SU-DHL-6 (cell line): ENCODE results near the gene ERN1.

ENCODE experiments used
- H2AFZ ChIP-seq: fragments of 200-600 bp; sonication (generic); 2 replicates; pipeline ENCODE4 v1.6.1; 2014; ENCODE audit warnings: low read depth, mild to moderate bottlenecking, moderate library complexity, mixed read lengths, antibody characterized with exemption, low read length; ENCODE audit not compliant: severe bottlenecking
- H3F3A ChIP-seq: fragments of 200-600 bp; shearing (Covaris generic); 2 replicates; pipeline ENCODE4 v1.6.0; 2016; ENCODE audit warnings: antibody characterized with exemption, mild to moderate bottlenecking; ENCODE audit not compliant: insufficient read depth
- H3K27ac ChIP-seq: fragments of 200-600 bp; sonication (generic); 2 replicates; pipeline ENCODE4 v1.5.1; 2016; ENCODE audit warnings: low read depth, mild to moderate bottlenecking, low read length, moderate library complexity, mixed read lengths
- H3K27me3 ChIP-seq: fragments of 200-600 bp; sonication (generic), shearing (Covaris generic); 2 replicates; pipeline ENCODE4 v1.6.0; 2014; ENCODE audit warnings: mild to moderate bottlenecking, low read length
- H3K36me3 ChIP-seq: fragments of 200-600 bp; sonication (generic); 2 replicates; pipeline ENCODE4 v1.6.1; 2014; ENCODE audit warnings: mild to moderate bottlenecking, low read length, mixed read lengths
- H3K4me2 ChIP-seq: fragments of 300-600, 200-600 bp; shearing (Covaris generic), sonication (generic); 2 replicates; pipeline ENCODE4 v1.6.0; 2014; ENCODE audit warnings: low read length, low read depth, mild to moderate bottlenecking; ENCODE audit not compliant: poor library complexity, severe bottlenecking
- H3K4me3 ChIP-seq: fragments of 200-600 bp; sonication (generic); 2 replicates; pipeline ENCODE4 v1.5.1; 2014; ENCODE audit warnings: antibody characterized with exemption, low read length, mild to moderate bottlenecking, mixed read lengths; ENCODE audit not compliant: insufficient read depth, poor library complexity, severe bottlenecking
- H3K79me2 ChIP-seq: fragments of 200-600 bp; sonication (generic); 2 replicates; pipeline ENCODE4 v1.6.1; 2014; ENCODE audit warnings: mild to moderate bottlenecking, low read length, moderate library complexity; ENCODE audit not compliant: insufficient read depth
- H3K9ac ChIP-seq: fragments of 200-600 bp; sonication (generic); 2 replicates; pipeline ENCODE4 v1.7.0; 2014; ENCODE audit warnings: mild to moderate bottlenecking, low read length
- H3K9me2 ChIP-seq: fragments of 200-600 bp; sonication (generic); replicated peaks from 2 replicates; pipeline ENCODE4 v1.6.1; 2014; ENCODE audit warnings: low read length; ENCODE audit not compliant: insufficient read depth
- H3K9me3 ChIP-seq: fragments of 200-600 bp; sonication (generic); 2 replicates; pipeline ENCODE4 v1.6.1; 2014; ENCODE audit warnings: low read length, mixed read lengths; ENCODE audit not compliant: insufficient read depth
- H4K20me1 ChIP-seq: fragments of 200-600 bp; sonication (generic); 2 replicates; pipeline ENCODE4 v1.6.1; 2014; ENCODE audit warnings: low read depth, mild to moderate bottlenecking, antibody characterized with exemption, low read length, moderate library complexity, mixed read lengths
- EZH2phosphoT487 ChIP-seq: fragments of 200-600 bp; sonication (generic), shearing (Covaris generic); conservative IDR thresholded peaks from 2 replicates; pipeline ENCODE4 v1.6.1; 2018; ENCODE audit warnings: mild to moderate bottlenecking, antibody characterized with exemption, low read length, moderate library complexity, mixed read lengths
- TF ChIP-seq, protein P1 (sequence below): fragments of 200-600 bp; sonication (generic); IDR thresholded peaks from one replicate; pipeline ENCODE4 v1.5.1; 2017; ENCODE audit warnings: antibody characterized with exemption, mild to moderate bottlenecking, low read length, moderate library complexity; ENCODE audit not compliant: insufficient read depth, poor library complexity, severe bottlenecking

Gene ERN1

GRCh38 chr17:64166876-64167275 is 36.9 kb upstream of the ERN1 start:
- Histone ChIP-seq H2AFZ (no peak overlapping the region), H3K9me3 (no peaks in the 10 kb centered on the region), H3K4me3 (no peak overlapping the region), H3K27ac (no peak overlapping the region), H3F3A (no peaks in the 10 kb centered on the region), H3K9ac (no peak overlapping the region), H3K36me3 (no peaks in the 10 kb centered on the region), H3K79me2 (no peaks in the 10 kb centered on the region), H3K9me2 (no peaks in the 10 kb centered on the region), H3K4me2 (no peak overlapping the region), H4K20me1 (no peaks in the 10 kb centered on the region), H3K27me3 (no peaks in the 10 kb centered on the region)
- no peak for TF ChIP-seq EZH2phosphoT487
- TF ChIP-seq, protein P1, sequence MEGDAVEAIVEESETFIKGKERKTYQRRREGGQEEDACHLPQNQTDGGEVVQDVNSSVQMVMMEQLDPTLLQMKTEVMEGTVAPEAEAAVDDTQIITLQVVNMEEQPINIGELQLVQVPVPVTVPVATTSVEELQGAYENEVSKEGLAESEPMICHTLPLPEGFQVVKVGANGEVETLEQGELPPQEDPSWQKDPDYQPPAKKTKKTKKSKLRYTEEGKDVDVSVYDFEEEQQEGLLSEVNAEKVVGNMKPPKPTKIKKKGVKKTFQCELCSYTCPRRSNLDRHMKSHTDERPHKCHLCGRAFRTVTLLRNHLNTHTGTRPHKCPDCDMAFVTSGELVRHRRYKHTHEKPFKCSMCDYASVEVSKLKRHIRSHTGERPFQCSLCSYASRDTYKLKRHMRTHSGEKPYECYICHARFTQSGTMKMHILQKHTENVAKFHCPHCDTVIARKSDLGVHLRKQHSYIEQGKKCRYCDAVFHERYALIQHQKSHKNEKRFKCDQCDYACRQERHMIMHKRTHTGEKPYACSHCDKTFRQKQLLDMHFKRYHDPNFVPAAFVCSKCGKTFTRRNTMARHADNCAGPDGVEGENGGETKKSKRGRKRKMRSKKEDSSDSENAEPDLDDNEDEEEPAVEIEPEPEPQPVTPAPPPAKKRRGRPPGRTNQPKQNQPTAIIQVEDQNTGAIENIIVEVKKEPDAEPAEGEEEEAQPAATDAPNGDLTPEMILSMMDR: no peak

DNA sequence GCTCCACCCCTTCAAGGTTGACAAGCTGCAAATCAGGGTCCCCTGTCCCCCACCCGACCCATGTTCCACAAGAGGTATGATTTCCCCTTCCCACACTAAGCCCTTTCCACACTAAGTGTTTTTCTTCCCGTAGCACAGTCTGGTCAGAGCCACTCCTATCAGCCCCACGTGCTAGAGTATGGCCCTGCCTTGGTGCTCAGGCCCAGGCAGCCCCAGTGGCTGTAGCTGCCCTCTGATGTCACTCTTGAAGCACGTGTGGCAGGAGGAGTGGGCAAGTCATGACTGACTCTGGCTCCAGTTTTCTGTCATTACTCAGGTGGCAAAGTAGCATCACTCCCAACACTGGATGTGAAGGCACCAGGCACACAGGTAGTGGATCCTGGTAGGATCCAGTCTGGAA is 35.4 kb upstream of the ERN1 start:
- H3K79me2 ChIP-seq: no peaks in the 10 kb centered on the region
- no peak overlapping the region for H3K27ac ChIP-seq
- no peak overlapping the region for H2AFZ ChIP-seq
- no peak overlapping the region for H3K9ac ChIP-seq
- no peak overlapping the region for H3K4me3 ChIP-seq
- H3K36me3 ChIP-seq: no peaks in the 10 kb centered on the region
- no peaks in the 10 kb centered on the region for H3K9me2 ChIP-seq
- H4K20me1 ChIP-seq: no peaks in the 10 kb centered on the region
- no peaks in the 10 kb centered on the region for H3F3A ChIP-seq
- no peaks in the 10 kb centered on the region for H3K9me3 ChIP-seq
- no peaks in the 10 kb centered on the region for H3K27me3 ChIP-seq
- H3K4me2 ChIP-seq: no peak overlapping the region
- TF ChIP-seq, protein P1: no peak
- TF ChIP-seq EZH2phosphoT487: no peak

DNA sequence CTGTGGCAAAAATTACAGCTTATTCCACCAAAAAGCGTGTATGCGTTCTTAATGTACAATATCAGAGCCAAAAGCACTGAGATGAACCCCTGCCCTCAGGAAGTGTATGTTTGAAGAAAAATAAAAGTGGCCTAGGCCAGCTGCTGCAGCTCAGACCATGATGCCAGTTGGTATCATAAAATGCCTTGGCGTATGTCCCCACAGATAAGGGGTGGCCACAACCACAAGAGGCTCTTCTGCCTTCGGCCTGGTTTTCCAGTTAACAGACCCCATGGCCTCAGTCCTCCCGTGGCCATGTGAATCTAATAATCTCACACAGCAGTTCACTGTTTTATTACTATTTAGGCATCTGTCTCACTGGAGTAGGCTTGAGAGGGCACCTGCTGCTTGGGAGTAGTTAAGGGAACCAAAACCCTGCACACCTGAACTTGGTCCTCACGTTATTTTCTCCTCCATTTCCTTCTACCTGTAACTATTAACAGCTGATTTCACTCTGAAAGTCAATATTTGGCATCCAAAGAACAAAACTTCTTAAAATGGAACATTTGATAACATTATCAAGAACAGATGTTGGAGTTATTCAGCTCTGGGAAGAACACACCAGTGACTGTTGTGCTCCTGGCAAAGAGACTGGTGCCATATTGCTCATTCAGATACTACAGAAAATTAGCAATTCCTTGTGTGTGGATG is 34.8 kb upstream of the ERN1 start:
- Histone ChIP-seq H3K27ac (no peak overlapping the region), H3K36me3 (no peaks in the 10 kb centered on the region), H3K9me2 (no peaks in the 10 kb centered on the region), H3F3A (no peaks in the 10 kb centered on the region), H4K20me1 (no peaks in the 10 kb centered on the region), H3K9me3 (no peaks in the 10 kb centered on the region), H3K27me3 (no peaks in the 10 kb centered on the region), H3K9ac (no peak overlapping the region), H3K4me2 (no peak overlapping the region), H3K79me2 (no peaks in the 10 kb centered on the region), H3K4me3 (no peak overlapping the region), H2AFZ (no peak overlapping the region)
- TF ChIP-seq, protein P1: no peak
- TF ChIP-seq EZH2phosphoT487: no peak
